ENCODE results near the gene SPOCK1.

Gene SPOCK1

GRCh38 chr5:137126829-137127228 is 372.3 kb downstream of the SPOCK1 start:
- H3K4me3 Mint-ChIP-seq, result no peak overlapping the region
- ATAC-seq (replicated peaks), result no peak
- DNase-seq, result no peak
- H3K27me3 Mint-ChIP-seq, result peaks cover 5 to 6% of the 10 kb centered on the region in 2 donors
- peaks cover 0 to 7% of the 10 kb centered on the region in 2 donors for H3K9me3 Mint-ChIP-seq
- no peaks in the 10 kb centered on the region for H3K4me1 Mint-ChIP-seq
- no peaks in the 10 kb centered on the region for H3K36me3 Mint-ChIP-seq
- no peak overlapping the region for H3K27ac Mint-ChIP-seq

GRCh38 chr5:137122558-137122957 is 376.6 kb downstream of the SPOCK1 start:
- H3K4me1 Mint-ChIP-seq, result no peaks in the 10 kb centered on the region
- H3K4me3 Mint-ChIP-seq, result no peak overlapping the region
- H3K27ac Mint-ChIP-seq, result no peak overlapping the region
- H3K27me3 Mint-ChIP-seq, result no peaks in the 10 kb centered on the region
- ATAC-seq (replicated peaks) (no peak), DNase-seq (no peak)
- H3K9me3 Mint-ChIP-seq, result peaks cover 0 to under 1% of the 10 kb centered on the region in 2 donors
- H3K36me3 Mint-ChIP-seq, result no peaks in the 10 kb centered on the region

GRCh38 chr5:137122075-137122474 is 377.1 kb downstream of the SPOCK1 start:
- H3K9me3 Mint-ChIP-seq, result peaks cover 0 to 1% of the 10 kb centered on the region in 2 donors
- no peak for DNase-seq

GRCh38 chr5:137119321-137119720 is 379.8 kb downstream of the SPOCK1 start:
- DNase-seq, result no peak
- Mint-ChIP-seq H3K27ac (no peak overlapping the region), H3K9me3 (peaks cover 4 to 7% of the 10 kb centered on the region in 2 donors), H3K36me3 (no peaks in the 10 kb centered on the region), H3K4me1 (no peaks in the 10 kb centered on the region), H3K27me3 (peaks cover 0 to 3% of the 10 kb centered on the region in 2 donors), H3K4me3 (no peak overlapping the region)
- no peak for ATAC-seq (replicated peaks)

More at GRCh38 chr5:137122075-137122474, 377.1 kb downstream of the SPOCK1 start:
- no peak overlapping the region for H3K4me3 Mint-ChIP-seq
- no peaks in the 10 kb centered on the region for H3K36me3 Mint-ChIP-seq
- H3K4me1 Mint-ChIP-seq, result no peaks in the 10 kb centered on the region
- H3K27me3 Mint-ChIP-seq, result no peaks in the 10 kb centered on the region
- ATAC-seq (replicated peaks), result no peak
- no peak overlapping the region for H3K27ac Mint-ChIP-seq

GRCh38 chr5:137118629-137119028 is 380.5 kb downstream of the SPOCK1 start:
- no peak overlapping the region for H3K27ac Mint-ChIP-seq
- H3K9me3 Mint-ChIP-seq, result peaks cover 4 to 7% of the 10 kb centered on the region in 2 donors
- no peaks in the 10 kb centered on the region for H3K36me3 Mint-ChIP-seq
- H3K27me3 Mint-ChIP-seq, result peaks cover 0 to 3% of the 10 kb centered on the region in 2 donors
- no peaks in the 10 kb centered on the region for H3K4me1 Mint-ChIP-seq
- H3K4me3 Mint-ChIP-seq, result no peak overlapping the region
- ATAC-seq (replicated peaks), result no peak
- no peak for DNase-seq

GRCh38 chr5:137115152-137115551 is 384.0 kb downstream of the SPOCK1 start:
- no peak overlapping the region for H3K4me3 Mint-ChIP-seq
- H3K9me3 Mint-ChIP-seq, result peaks cover 4 to 7% of the 10 kb centered on the region in 2 donors
- no peaks in the 10 kb centered on the region for H3K36me3 Mint-ChIP-seq
- H3K27me3 Mint-ChIP-seq, result peaks cover 0 to 3% of the 10 kb centered on the region in 2 donors
- no peaks in the 10 kb centered on the region for H3K4me1 Mint-ChIP-seq
- no peak for DNase-seq
- no peak for ATAC-seq (replicated peaks)
- H3K27ac Mint-ChIP-seq, result no peak overlapping the region

- peaks cover 0 to 3% of the 10 kb centered on the region in 2 donors for H3K27me3 Mint-ChIP-seq
- no peaks in the 10 kb centered on the region for H3K36me3 Mint-ChIP-seq
- no peaks in the 10 kb centered on the region for H3K4me1 Mint-ChIP-seq
- H3K4me3 Mint-ChIP-seq, result no peak overlapping the region
- DNase-seq (no peak), ATAC-seq (replicated peaks) (no peak)
- H3K9me3 Mint-ChIP-seq, result peaks cover 4 to 7% of the 10 kb centered on the region in 2 donors
- H3K27ac Mint-ChIP-seq, result no peak overlapping the region
These were observed 384.6 kb downstream of the SPOCK1 start for GRCh38 chr5:137114529-137114928.

GRCh38 chr5:137113939-137114338 is 385.2 kb downstream of the SPOCK1 start:
- Mint-ChIP-seq H3K9me3 (peaks cover 4 to 7% of the 10 kb centered on the region in 2 donors), H3K4me3 (no peak overlapping the region), H3K27me3 (peaks cover 0 to 3% of the 10 kb centered on the region in 2 donors), H3K27ac (no peak overlapping the region), H3K36me3 (no peaks in the 10 kb centered on the region), H3K4me1 (no peaks in the 10 kb centered on the region)
- no peak for ATAC-seq (replicated peaks)
- DNase-seq, result no peak

- Mint-ChIP-seq H3K9me3 (peaks cover 4 to 7% of the 10 kb centered on the region in 2 donors), H3K27me3 (peaks cover 0 to 3% of the 10 kb centered on the region in 2 donors), H3K27ac (no peak overlapping the region)
These were observed 386.0 kb downstream of the SPOCK1 start for GRCh38 chr5:137113161-137113560.

GRCh38 chr5:137105351-137106035 is 393.6 kb downstream of the SPOCK1 start:
- DNase-seq, result no peak
- H3K36me3 Mint-ChIP-seq, result no peaks in the 10 kb centered on the region
- no peaks in the 10 kb centered on the region for H3K27me3 Mint-ChIP-seq
- ATAC-seq (replicated peaks), result no peak
- no peak overlapping the region for H3K27ac Mint-ChIP-seq
- H3K9me3 Mint-ChIP-seq, result no peaks in the 10 kb centered on the region
- no peak overlapping the region for H3K4me3 Mint-ChIP-seq
- no peaks in the 10 kb centered on the region for H3K4me1 Mint-ChIP-seq

More at GRCh38 chr5:137113161-137113560, 386.0 kb downstream of the SPOCK1 start:
- Mint-ChIP-seq H3K4me1 (no peaks in the 10 kb centered on the region), H3K36me3 (no peaks in the 10 kb centered on the region), H3K4me3 (no peak overlapping the region)
- ATAC-seq (replicated peaks) (no peak), DNase-seq (no peak)

- Mint-ChIP-seq H3K9me3 (no peaks in the 10 kb centered on the region), H3K36me3 (no peaks in the 10 kb centered on the region)
These were observed 397.6 kb downstream of the SPOCK1 start for GRCh38 chr5:137101544-137101943.

GRCh38 chr5:137099651-137100050 is 399.5 kb downstream of the SPOCK1 start:
- Mint-ChIP-seq H3K27ac (no peak overlapping the region), H3K36me3 (no peaks in the 10 kb centered on the region), H3K9me3 (no peaks in the 10 kb centered on the region), H3K27me3 (no peaks in the 10 kb centered on the region), H3K4me3 (no peak overlapping the region), H3K4me1 (no peaks in the 10 kb centered on the region)
- DNase-seq, result no peak
- no peak for ATAC-seq (replicated peaks)

More at GRCh38 chr5:137101544-137101943, 397.6 kb downstream of the SPOCK1 start:
- Mint-ChIP-seq H3K4me1 (no peaks in the 10 kb centered on the region), H3K27me3 (no peaks in the 10 kb centered on the region), H3K27ac (no peak overlapping the region), H3K4me3 (no peak overlapping the region)
- ATAC-seq (replicated peaks), result no peak
- no peak for DNase-seq

- no peak for ATAC-seq (replicated peaks)
- no peaks in the 10 kb centered on the region for H3K36me3 Mint-ChIP-seq
These were observed 400.5 kb downstream of the SPOCK1 start for GRCh38 chr5:137098663-137099062.

GRCh38 chr5:137098238-137098637 is 400.9 kb downstream of the SPOCK1 start:
- DNase-seq (no peak), ATAC-seq (replicated peaks) (no peak)
- no peaks in the 10 kb centered on the region for H3K4me1 Mint-ChIP-seq
- H3K9me3 Mint-ChIP-seq, result no peaks in the 10 kb centered on the region
- H3K36me3 Mint-ChIP-seq, result no peaks in the 10 kb centered on the region
- no peaks in the 10 kb centered on the region for H3K27me3 Mint-ChIP-seq
- no peak overlapping the region for H3K27ac Mint-ChIP-seq
- no peak overlapping the region for H3K4me3 Mint-ChIP-seq

More at GRCh38 chr5:137098663-137099062, 400.5 kb downstream of the SPOCK1 start:
- no peak for DNase-seq
- Mint-ChIP-seq H3K4me3 (no peak overlapping the region), H3K27ac (no peak overlapping the region), H3K9me3 (no peaks in the 10 kb centered on the region), H3K27me3 (no peaks in the 10 kb centered on the region), H3K4me1 (no peaks in the 10 kb centered on the region)

GRCh38 chr5:137097203-137097602 is 401.9 kb downstream of the SPOCK1 start:
- no peak overlapping the region for H3K27ac Mint-ChIP-seq
- ATAC-seq (replicated peaks), result no peak
- no peak overlapping the region for H3K4me3 Mint-ChIP-seq
- H3K36me3 Mint-ChIP-seq, result no peaks in the 10 kb centered on the region
- no peak for DNase-seq
- H3K4me1 Mint-ChIP-seq, result no peaks in the 10 kb centered on the region
- H3K9me3 Mint-ChIP-seq, result no peaks in the 10 kb centered on the region
- H3K27me3 Mint-ChIP-seq, result no peaks in the 10 kb centered on the region

Data from stimulated activated naive B cell treated with anti-CD40 and anti-IgM and Interleukin-4, amounts not matched to agents 10 μg/mL and 1 μg/mL and 100 μg/mL, for 72 hours (primary cell).